Right atrium auricular region (tissue), 2 donors: ENCODE measurements around the gene PTP4A2. TPM values are rescaled to one million over a fixed set of nuclear protein-coding genes. Genes with fewer than 3 reads are reported as not detected.
A peak's percentile ranks its signal among the peaks of the same experiment; 100 is the strongest.
"Not testable (repeated sequence)": the region's sequence is repeated elsewhere in the genome, so short reads cannot be mapped to it uniquely, and the experiment has no call there.

Experiments
- DNase-seq: peaks from one replicate; pipeline ENCODE4 v3.0.0-alpha.2; 2019; ENCODE audit warnings: low spot score
- H3K27ac ChIP-seq, 2 donors: fragments of 200-600 bp; sonication (generic); 1 replicate in 1 of 2; 2 replicates in 1 of 2; pipeline ENCODE4 v1.5.1; 2016 to 2019
- H3K27me3 ChIP-seq, 2 donors: fragments of 200-600 bp; sonication (generic); one replicate each; pipeline versions ENCODE4 v1.5.1 to v1.6.0; 2017 to 2019
- H3K36me3 ChIP-seq: fragments of 200-600 bp; sonication (generic); one replicate; pipeline ENCODE4 v1.5.1; 2016
- H3K4me1 ChIP-seq, 2 donors: fragments of 200-600 bp; sonication (generic); one replicate each; pipeline versions ENCODE4 v1.5.1 to v1.6.0; 2017 to 2019
- H3K4me3 ChIP-seq, 2 donors: fragments of 200-600 bp; sonication (generic); 1 replicate in 1 of 2; 2 replicates in 1 of 2; pipeline ENCODE4 v1.5.1; 2017 to 2019; ENCODE audit warnings: mild to moderate bottlenecking in 1 of 2, moderate library complexity in 1 of 2
- H3K9me3 ChIP-seq, 2 donors: fragments of 200-600 bp; sonication (generic); one replicate each; pipeline ENCODE4 v1.5.1; 2019
- CTCF ChIP-seq, 2 donors: fragments of 200-600 bp; sonication (generic); IDR thresholded peaks; one replicate each; pipeline ENCODE4 v1.5.1; 2019; ENCODE audit warnings: antibody characterized with exemption in 2 of 2
- total RNA-seq, 2 donors: library from RNA; depleted of rRNA; stranded (reverse); fragments of >200 nt; gene quantifications; one replicate each; pipeline ENCODE4 v1.1.0, GENCODE V29; 2016

Gene PTP4A2
- total RNA-seq, 2 donors from 2014 or later = 261 to 319 TPM

- Histone ChIP-seq H3K27ac (peak overlapping the region; percentile 92 to 93), H3K36me3 (no peaks in the 10 kb centered on the region), H3K27me3 (no peaks in the 10 kb centered on the region), H3K9me3 (no peaks in the 10 kb centered on the region), H3K4me1 (peaks cover 0 to 48% of the 10 kb centered on the region in 2 donors), H3K4me3 (no peak overlapping the region)
- DNase-seq = peak; percentile 96
- no peak for TF ChIP-seq CTCF (IDR thresholded peaks at IDR 0.05)
Measured at GRCh38 chr1:31954607-31955283, 16.6 kb upstream of the PTP4A2 start.

GRCh38 chr1:31952825-31953220 is 14.7 kb upstream of the PTP4A2 start:
- H3K9me3 ChIP-seq = no peaks in the 10 kb centered on the region
- DNase-seq = no peak
- peaks cover 0 to 48% of the 10 kb centered on the region in 2 donors for H3K4me1 ChIP-seq
- no peaks in the 10 kb centered on the region for H3K36me3 ChIP-seq
- no peak for TF ChIP-seq CTCF (IDR thresholded peaks at IDR 0.05)
- no peak overlapping the region for H3K4me3 ChIP-seq
- no peaks in the 10 kb centered on the region for H3K27me3 ChIP-seq
- H3K27ac ChIP-seq = peak overlapping the region; percentile 92 to 93

- Histone ChIP-seq H3K27ac (peak overlapping the region; percentile 92 to 93), H3K4me3 (no peak overlapping the region), H3K36me3 (no peaks in the 10 kb centered on the region), H3K4me1 (peaks cover 0 to 38% of the 10 kb centered on the region in 2 donors), H3K9me3 (no peaks in the 10 kb centered on the region), H3K27me3 (no peaks in the 10 kb centered on the region)
- DNase-seq = no peak
- TF ChIP-seq CTCF (IDR thresholded peaks at IDR 0.05) = no peak
Measured at GRCh38 chr1:31951276-31951675, 13.1 kb upstream of the PTP4A2 start.

GRCh38 chr1:31949862-31950261 is 11.7 kb upstream of the PTP4A2 start:
- H3K27ac ChIP-seq = no peak overlapping the region
- H3K36me3 ChIP-seq = no peaks in the 10 kb centered on the region
- H3K4me1 ChIP-seq = peaks cover 0 to 35% of the 10 kb centered on the region in 2 donors
- no peaks in the 10 kb centered on the region for H3K9me3 ChIP-seq
- no peak overlapping the region for H3K4me3 ChIP-seq
- TF ChIP-seq CTCF (IDR thresholded peaks at IDR 0.05) = no peak
- no peak for DNase-seq
- H3K27me3 ChIP-seq = no peaks in the 10 kb centered on the region

GRCh38 chr1:31945677-31946076 is 7.5 kb upstream of the PTP4A2 start:
- DNase-seq, H3K4me3 ChIP-seq, H3K36me3 ChIP-seq, H3K9me3 ChIP-seq, H3K27me3 ChIP-seq: not testable (repeated sequence)
- Histone ChIP-seq H3K4me1 (peaks cover 0 to 26% of the 10 kb centered on the region in 2 donors), H3K27ac (peak overlapping the region; percentile 99 to 100)

GRCh38 chr1:31944205-31945089 is 6.3 kb upstream of the PTP4A2 start:
- no peaks in the 10 kb centered on the region for H3K27me3 ChIP-seq
- no peaks in the 10 kb centered on the region for H3K36me3 ChIP-seq
- no peaks in the 10 kb centered on the region for H3K9me3 ChIP-seq
- peak overlapping the region; percentile 33 to 58 for H3K4me3 ChIP-seq
- peak; percentile 95 for DNase-seq
- H3K27ac ChIP-seq = peak overlapping the region; percentile 99 to 100
- no peak for TF ChIP-seq CTCF (IDR thresholded peaks at IDR 0.05)
- peaks cover 0 to 33% of the 10 kb centered on the region in 2 donors for H3K4me1 ChIP-seq
